ENCODE results near the gene NELL1.

NELL1 gene

GRCh38 chr11:21612326-21612725 is 942.9 kb downstream of the NELL1 start:
- DNase-seq: no peak

DNA sequence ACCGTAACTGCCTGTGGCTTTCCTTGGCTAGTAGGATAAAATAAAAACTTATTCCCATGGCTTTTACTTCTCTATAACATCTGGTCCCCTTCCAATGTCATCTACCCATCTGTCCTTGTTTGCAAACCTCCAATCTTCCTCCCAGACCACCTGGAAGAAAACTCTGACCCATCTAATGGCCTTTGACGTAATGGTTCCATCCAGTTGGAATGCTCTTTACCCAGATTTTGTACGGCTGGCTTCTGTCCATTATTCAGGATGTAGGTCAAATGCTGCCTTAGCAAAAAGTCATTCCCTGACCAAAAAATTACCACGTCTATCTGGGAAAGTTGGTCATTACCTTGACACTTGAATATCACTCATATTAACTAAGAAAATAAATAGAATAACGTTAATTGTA is 945.6 kb downstream of the NELL1 start:
- no peak for DNase-seq

DNA sequence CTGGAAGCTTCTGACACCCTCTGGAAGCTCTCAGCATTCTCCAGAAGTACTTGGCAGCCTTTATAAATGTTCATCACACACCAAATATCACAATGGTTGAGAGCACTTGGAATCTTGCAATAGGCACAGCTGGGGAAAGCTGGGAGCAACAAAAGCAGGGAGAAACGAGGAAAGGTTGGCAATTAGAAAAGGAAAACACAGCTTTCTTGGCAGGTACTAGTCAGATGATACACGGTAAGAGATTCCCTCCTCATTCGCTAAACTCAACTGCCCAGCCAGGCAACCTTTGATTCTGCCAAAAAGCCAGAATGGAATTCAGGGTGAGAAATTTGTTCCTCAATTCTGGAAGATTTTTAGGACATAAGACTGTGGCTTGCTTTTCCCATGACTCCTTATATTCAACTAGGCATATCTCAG is 946.6 kb downstream of the NELL1 start:
- peak in 1 of 2 experiments; percentile 19 for DNase-seq

- no peak for DNase-seq
These were observed 953.2 kb downstream of the NELL1 start for GRCh38 chr11:21622566-21622965.

DNA sequence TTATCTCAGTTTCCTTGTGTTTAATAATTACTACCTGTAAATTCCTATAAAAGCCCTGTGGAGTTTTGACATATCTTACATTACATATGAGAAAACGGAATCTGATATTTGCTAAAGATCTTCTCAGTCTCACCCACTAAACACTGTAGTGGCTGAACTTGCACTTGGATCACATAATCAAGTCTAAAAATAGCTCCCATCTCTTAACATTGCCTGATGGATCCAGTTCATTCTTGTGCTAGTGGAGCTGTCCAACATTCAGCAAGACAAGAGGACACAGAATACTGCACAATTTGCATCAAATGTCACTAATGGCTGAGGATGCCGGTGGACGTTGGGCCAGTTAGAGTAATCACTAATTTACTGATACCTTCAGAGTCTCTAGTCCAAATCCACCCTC is 953.6 kb downstream of the NELL1 start:
- DNase-seq: no peak

All from NCI-H187 (cell line).